GM18505 (cell line): Measurements from ENCODE around the gene BMP8B.
A peak's percentile ranks its signal among the peaks of the same experiment; 100 is the strongest.
"Not testable (repeated sequence)": the region's sequence is repeated elsewhere in the genome, so short reads cannot be mapped to it uniquely, and the experiment has no call there.

Source experiments
- ATAC-seq: cut with Tn5 transposase; IDR thresholded peaks from one replicate; pipeline ENCODE4 v1.9.1; 2021; ENCODE audit not compliant: unreplicated experiment
- POLR2A ChIP-seq: IDR thresholded peaks from 4 replicates; pipeline ENCODE4 v1.6.1; 2011; ENCODE audit warnings: borderline replicate concordance; ENCODE audit not compliant: insufficient read depth, insufficient read length; ENCODE audit errors: extremely low read depth

Gene BMP8B

DNA sequence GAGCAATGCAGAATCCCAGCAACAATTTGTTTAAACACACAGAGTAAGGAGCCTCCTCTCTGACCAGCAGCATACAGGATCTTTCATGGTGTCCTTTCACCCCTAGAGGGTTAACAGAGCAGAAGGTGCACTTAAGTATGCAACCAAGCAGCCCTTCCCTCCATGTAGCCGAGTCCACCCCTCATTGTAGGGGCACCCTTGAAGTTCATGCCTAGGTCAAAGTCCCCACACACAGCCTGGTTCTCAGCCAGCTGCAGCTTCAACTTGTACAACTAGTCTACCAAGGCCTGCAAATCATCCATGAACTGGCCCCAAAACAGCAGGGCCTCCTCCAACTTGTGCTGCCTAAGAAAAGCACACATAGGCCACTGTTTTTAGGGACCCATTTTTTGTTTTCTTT is 7.0 kb upstream of the BMP8B start:
- no peak for TF ChIP-seq POLR2A
- ATAC-seq = no peak

DNA sequence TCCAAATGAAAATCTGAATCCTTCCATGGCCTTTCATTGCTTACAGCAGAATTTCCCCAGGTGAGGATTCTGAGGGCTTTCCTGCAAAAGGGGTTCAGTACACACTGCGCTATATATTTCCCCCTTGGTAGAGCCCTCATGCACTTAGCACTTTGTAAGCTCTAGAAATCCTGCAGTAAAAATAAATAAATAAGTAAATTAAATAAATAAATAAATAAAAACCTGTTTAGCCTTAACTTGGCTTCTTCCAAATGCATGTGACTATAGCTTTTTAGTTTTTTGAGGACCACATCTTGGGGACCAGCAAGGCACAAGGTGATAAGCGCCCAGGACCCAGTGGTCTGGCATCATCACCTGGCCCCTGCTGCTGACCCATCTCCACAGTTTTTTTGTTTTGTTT is 3.2 kb upstream of the BMP8B start:
- TF ChIP-seq POLR2A = no peak
- no peak for ATAC-seq

DNA sequence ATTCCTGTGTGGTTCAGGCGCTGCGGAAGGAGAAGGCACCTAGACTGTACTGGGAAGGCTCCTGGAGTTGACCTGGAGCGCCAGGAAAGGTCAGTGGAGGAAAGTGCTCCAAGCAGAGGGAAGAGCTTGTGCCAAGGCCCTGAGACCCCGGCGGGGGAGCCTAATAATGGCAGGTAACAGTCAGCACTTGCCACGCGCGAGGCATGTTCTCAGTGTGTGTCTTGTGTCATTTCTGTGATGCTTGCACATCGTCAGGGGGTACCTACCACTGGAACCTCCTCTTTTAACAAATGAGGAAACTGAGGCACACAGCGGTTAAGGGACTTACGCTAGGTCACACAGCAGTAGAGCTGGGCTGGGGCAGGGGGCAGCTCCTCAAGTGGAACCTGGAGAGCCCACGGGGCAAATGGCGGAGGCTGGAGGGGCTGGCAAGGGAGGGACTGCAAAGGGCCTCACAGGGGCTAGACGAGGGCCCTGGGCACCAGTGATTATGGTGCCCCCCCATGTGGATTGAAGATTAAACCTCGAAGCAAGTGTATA is 976 bp upstream of the BMP8B start:
- no peak for ATAC-seq
- no peak for TF ChIP-seq POLR2A

DNA sequence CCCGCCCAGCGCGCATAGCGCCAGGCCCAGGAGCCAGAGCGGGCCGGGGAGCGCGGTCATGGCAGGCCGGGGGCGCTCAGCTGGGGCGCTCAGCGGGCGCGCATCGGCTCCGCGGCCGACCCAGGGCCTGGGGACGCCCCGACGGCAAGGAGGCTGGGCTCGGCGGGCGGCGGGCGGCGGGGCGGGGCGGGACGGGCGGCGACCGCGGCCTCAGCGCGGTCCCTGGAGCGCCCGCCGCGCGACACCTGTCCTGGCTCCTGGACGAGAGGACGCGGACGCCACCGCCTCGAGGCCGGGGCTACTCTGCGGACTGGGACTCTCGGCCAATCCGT is 273 bp downstream of the BMP8B start:
- peak; percentile 29 for ATAC-seq
- no peak for TF ChIP-seq POLR2A

DNA sequence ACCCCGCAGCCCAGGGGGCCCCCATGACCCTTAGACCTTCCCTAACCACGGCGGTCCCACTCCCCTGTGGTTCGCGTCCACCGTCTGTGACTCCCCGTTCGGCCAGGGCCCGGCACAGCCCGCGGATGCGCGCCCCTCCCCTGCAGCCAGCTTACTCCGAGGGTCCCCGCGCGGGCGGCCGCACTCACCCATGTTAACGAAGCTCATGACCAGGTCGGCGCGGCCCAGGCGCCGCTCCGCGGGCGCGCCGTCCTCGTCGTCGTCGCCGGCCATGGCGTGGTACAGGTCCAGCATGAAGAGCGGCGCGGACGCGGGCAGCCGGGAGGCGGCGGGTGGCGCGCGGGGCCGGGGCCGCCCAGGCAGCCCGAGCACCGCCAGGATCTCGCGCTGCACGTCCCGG is 701 bp downstream of the BMP8B start:
- not testable (repeated sequence) for ATAC-seq

DNA sequence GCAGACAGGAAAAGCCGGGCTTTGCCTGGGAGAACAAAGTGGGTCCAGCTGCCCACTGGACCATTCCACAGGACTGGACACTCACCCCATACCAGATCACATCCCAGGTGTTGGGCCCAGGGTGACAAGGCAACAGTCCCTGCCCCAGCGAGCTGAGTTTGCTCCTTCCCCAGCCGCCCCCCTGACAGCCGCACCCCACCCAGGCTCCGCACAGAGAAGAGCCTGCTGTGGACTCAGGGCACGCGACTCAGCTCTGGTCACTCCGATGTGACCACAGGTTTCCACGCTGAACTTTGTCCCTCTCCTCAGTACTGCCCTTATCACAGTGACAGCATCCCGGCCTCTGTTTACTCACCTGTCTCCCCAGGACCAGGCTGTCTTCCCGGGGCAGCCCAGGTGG is 1.2 kb downstream of the BMP8B start:
- ATAC-seq = no peak
- no peak for TF ChIP-seq POLR2A

DNA sequence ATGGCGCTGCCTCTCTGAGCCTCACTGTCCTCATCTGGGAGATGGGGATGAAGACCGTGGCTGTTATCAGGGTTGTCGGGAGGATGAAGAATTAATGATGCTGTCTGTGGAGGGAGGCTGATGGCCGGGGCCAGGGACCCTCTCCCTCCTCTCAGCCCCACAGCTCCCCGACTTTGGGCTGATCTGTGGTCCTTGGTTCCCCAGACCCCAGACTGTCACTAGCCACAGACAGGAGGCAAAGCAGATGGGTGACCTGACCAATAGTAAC is 1.6 kb downstream of the BMP8B start:
- not testable (repeated sequence) for ATAC-seq

DNA sequence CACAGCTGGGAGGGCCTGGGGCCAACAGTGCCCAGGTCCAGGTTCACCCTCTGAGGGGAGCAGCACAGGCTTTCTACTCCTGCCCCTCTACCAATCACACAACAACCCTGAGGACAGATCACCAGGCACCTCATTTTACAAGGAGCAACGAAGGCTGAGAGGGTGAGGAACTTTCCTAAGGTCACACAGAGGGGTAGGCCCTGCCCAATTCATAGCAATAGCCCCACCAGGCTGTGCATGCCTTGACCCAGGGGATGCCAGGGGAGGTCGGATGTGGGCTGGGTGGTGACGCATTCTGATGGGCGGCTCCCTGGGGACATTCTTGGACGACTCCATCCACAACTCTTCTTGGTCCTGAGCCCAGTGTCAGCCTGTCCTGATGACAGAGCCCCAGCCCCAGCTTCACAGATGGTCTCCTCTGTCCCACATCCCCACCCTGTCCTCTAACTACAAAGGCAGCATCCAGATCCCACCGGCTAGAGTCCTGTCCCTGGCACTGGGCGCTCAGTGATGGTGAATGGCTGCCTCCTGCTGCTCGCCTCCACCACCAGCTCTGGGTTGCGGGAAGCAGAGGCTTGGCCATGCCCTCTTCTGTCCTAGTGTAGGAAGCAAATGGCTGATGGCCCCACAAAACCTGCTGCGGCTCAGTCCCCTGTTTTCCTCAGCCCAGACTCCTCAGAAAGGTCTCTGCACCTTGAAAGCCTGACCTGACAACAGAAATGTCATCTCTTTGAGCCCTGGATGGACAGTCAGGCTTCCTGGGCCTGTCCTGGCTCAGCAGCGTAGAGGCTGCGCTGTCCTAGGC is 2.2 kb downstream of the BMP8B start:
- ATAC-seq = not testable (repeated sequence)

DNA sequence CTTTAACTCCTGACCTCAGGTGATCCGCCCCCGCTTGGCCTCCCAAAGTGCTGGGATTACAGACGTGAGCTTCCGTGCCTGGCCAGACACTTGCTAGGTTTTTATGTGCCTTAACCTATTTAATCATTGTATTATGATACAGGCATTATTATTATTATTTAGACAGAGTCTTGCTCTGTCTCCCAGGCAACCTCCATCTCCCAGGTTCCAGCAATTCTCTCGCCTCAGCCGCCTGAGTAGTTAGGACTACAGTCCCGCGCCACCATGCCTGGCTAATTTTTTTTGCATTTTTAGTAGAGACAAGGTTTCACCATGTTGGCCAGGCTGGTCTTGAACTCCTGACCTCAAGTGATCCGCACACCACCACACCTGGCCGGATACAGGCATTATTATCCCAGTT is 6.0 kb downstream of the BMP8B start:
- ATAC-seq = not testable (repeated sequence)

DNA sequence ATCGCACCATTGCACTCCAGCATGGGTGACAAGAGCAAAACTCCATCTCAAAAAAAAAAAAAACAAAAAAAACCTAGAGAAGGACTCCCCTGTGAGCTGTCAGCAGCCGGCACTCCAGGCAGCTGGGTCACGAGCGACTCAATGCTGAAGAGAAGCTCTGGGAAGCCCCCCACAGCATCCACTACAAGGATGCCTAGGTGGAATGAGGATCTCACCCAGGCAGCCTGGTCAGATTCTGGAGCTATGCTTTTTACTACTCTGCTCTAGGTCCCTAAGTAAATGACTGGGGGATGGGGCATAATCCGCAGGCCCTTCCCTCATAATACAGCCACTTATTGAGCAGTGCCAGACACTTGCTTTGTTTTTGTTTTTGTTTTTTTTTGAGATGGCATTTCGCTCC is 6.6 kb downstream of the BMP8B start:
- ATAC-seq = no peak
- TF ChIP-seq POLR2A = no peak

DNA sequence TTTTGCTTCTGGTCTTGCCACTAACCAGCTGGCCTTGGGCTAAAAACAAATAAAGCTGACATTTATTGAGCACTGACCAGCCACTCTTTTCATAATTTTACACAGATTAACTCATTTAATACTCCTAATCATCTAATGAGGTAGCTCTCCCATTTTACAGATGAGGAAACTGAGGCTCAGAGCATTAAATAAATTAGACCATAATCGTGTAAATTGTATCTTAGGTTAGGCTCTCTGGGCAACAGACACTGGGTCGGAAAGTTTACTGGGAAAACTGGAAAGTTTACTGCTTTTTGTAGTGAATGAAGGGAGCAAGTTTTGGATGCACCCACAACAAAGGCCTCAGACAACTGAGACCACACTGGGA is 7.3 kb downstream of the BMP8B start:
- no peak for ATAC-seq
- TF ChIP-seq POLR2A = no peak

DNA sequence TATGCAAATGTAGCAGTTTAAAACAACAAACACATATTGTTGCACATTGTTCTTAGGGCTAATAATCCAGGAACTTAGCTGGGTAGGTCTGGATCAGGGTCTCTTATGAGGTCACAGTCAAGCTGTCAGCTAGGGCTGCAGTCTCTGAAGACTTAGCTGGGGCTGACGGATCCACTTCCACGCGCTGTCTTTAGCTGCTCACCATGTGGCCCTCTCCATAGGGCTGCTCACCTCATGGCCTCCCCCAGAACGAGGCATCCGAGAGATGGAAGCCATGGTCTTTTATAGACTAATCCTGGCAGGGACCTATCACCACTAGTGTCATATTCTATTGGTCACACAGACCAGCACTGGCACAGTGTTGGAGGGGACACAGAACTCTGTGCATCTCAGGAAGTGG is 8.8 kb downstream of the BMP8B start:
- no peak for ATAC-seq
- no peak for TF ChIP-seq POLR2A

DNA sequence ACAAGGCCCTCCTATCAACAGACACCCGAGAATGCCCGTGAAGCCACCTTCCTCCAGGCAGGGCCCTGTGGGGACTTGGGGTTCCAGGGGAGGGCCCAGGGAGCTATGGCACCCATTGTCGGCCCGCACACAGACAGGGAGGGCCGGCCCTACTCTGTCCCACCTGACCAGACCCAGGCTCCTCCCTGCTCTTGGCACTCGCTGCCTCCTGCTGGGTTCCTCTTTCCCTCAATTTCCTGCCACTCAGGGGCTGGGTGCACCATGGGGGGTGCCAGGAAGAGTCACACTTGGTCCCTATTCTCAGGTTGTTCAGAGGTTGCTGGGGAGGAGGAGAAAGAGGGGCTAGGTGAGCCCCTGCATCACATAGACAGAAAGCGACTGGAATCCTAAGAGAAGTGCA is 9.5 kb downstream of the BMP8B start:
- TF ChIP-seq POLR2A = no peak
- ATAC-seq = no peak

DNA sequence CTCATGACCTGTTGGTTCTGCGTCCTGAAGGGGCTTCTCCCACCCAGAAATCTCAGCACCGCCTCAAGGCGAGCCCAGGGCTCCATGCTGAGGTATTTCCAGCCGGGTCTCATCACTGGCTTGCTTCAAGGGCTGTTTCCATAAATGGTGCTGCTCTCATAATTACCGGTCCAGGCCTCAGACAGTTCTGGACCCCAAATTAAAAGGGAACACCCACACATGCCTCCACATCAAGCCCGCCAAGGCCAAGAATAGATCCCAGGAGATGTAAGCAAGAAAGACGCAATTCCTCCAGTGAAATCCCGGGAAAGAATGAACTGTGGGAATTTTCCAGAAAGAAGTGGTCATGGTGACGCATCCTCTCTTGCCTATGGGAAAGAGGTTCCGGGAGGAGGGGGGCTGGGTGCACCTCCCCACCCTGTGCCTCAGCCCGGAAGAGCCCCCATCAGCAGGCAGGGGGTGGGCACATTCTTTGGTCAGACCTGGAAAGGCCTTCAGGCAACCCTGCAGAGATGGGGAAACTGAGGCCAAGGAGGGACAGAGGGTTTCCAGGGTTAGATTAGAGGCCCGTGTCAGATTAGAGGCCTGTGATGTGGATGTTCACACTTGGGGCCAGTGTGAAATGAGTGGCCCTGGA is 10.1 kb downstream of the BMP8B start:
- ATAC-seq = not testable (repeated sequence)

DNA sequence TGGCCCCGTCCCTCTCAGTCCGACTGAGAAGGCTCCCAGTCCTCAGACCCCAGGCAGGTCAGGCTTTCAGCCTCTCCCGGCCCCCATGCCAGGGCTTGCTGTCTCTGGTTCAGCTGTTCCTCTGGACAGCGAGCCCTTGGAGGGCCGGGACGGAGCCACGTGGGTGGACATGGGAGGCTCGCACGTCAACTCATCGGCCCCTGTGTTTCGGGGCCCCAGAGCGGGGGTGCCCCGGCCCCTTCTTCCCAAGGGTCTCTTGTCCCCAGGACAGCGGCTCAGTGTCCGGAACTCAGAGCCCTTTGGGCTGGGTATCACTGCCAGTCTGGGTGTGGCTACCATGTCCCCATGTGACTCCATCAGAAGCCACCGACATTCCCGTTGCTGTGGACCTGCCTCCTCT is 10.8 kb downstream of the BMP8B start:
- not testable (repeated sequence) for ATAC-seq

DNA sequence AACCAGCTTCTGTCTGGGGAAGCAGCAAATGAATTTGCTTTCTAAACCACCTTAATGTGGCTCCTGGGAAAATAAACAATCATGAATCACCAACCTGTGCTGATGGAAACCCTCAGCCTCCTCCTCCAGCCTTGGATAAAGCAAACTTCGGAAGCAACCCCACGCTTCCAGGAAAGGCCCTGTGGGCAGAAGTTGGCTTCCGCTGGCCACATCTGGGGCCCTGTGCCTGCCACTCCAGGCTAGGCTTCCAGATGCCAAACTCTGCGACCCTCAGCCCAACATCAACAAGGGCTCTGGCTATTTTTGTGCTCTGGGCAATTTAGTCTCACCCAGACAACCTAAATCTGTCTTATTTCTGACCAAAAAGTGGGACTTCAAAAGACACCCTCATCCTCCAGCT is 11.4 kb downstream of the BMP8B start:
- ATAC-seq = no peak
- TF ChIP-seq POLR2A = no peak

DNA sequence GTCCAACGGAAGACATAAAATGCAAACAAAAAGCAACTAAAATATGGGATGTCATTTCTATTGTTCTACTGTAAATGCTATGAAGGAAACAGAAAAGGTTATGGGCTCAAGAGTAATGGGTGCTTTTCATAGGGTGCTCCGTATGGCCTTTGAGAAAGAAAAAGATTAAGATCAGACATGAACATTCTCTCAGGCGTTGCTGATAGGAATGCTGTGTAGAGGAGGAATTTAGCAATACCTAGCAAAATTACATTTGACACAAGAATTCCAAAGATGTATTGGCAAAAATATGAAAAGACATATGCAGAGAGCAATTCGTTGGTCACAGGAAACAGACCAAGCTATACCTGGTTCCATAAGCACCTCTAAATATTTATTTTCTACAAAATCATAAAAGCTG is 11.8 kb downstream of the BMP8B start:
- no peak for TF ChIP-seq POLR2A
- no peak for ATAC-seq
